NCI-H2081 treated with DMSO at 0.1 percent for 48 hours (cell line): ENCODE results near the gene WASF2.
"Not testable (repeated sequence)": the region's sequence is repeated elsewhere in the genome, so short reads cannot be mapped to it uniquely, and the experiment has no call there.

Experiments used
- DNase-seq: peaks from one replicate; lab custom pipeline; 2025; lab: John Stamatoyannopoulos, UW

Gene WASF2

GRCh38 chr1:27496604-27497155 is 6.7 kb upstream of the WASF2 start:
- DNase-seq, result no peak

- DNase-seq, result no peak
These were observed 2.8 kb upstream of the WASF2 start for GRCh38 chr1:27492796-27493195.

GRCh38 chr1:27491748-27492700 is 2.1 kb upstream of the WASF2 start:
- DNase-seq, result no peak

- DNase-seq, result no peak
These were observed 430 bp downstream of the WASF2 start for GRCh38 chr1:27489501-27489972.

- no peak for DNase-seq
These were observed 1.7 kb downstream of the WASF2 start for GRCh38 chr1:27487966-27488884.

GRCh38 chr1:27485363-27485762 is 4.6 kb downstream of the WASF2 start:
- DNase-seq, result no peak

- DNase-seq, result no peak
These were observed 6.3 kb downstream of the WASF2 start for GRCh38 chr1:27483659-27484058.

- no peak for DNase-seq
These were observed 7.9 kb downstream of the WASF2 start for GRCh38 chr1:27481994-27482620.

- no peak for DNase-seq
These were observed 11.9 kb downstream of the WASF2 start for GRCh38 chr1:27478098-27478497.

GRCh38 chr1:27476237-27476636 is 13.7 kb downstream of the WASF2 start:
- no peak for DNase-seq

GRCh38 chr1:27475720-27476119 is 14.2 kb downstream of the WASF2 start:
- no peak for DNase-seq

GRCh38 chr1:27473755-27474154 is 16.2 kb downstream of the WASF2 start:
- no peak for DNase-seq

GRCh38 chr1:27472098-27472497 is 17.9 kb downstream of the WASF2 start:
- not testable (repeated sequence) for DNase-seq

- no peak for DNase-seq
These were observed 18.5 kb downstream of the WASF2 start for GRCh38 chr1:27471477-27471876.

- no peak for DNase-seq
These were observed 20.6 kb downstream of the WASF2 start for GRCh38 chr1:27469334-27469733.

GRCh38 chr1:27468378-27468777 is 21.6 kb downstream of the WASF2 start:
- DNase-seq, result not testable (repeated sequence)

GRCh38 chr1:27464926-27465647 is 24.9 kb downstream of the WASF2 start:
- no peak for DNase-seq

- not testable (repeated sequence) for DNase-seq
These were observed 26.1 kb downstream of the WASF2 start for GRCh38 chr1:27463916-27464315.

- not testable (repeated sequence) for DNase-seq
These were observed 31.4 kb downstream of the WASF2 start for GRCh38 chr1:27458521-27458920.

- no peak for DNase-seq
These were observed 34.7 kb downstream of the WASF2 start for GRCh38 chr1:27455139-27455811.
